Measurements from ENCODE around the gene STRAP. TPM values are rescaled to one million over a fixed set of nuclear protein-coding genes. Genes with fewer than 3 reads are reported as not detected.

The STRAP gene
- total and polyA plus RNA-seq, 8 donors = 20.9 to 197 (median 83.2) TPM

- H3K4me3 ChIP-seq = no peak overlapping the region
- intact Hi-C loops (cut with DNase I; ENCODE audit: low total_unique reads) = no loop called here
- TF ChIP-seq POLR2A (IDR thresholded peaks at IDR 0.05) (no peak), CTCF (IDR thresholded peaks at IDR 0.05) (no peak), EP300 (IDR thresholded peaks at IDR 0.05) (no peak), POLR2AphosphoS5 (IDR thresholded peaks at IDR 0.05) (no peak)
- H3K4me1 ChIP-seq = no peaks in the 10 kb centered on the region
- H3K36me3 ChIP-seq = no peaks in the 10 kb centered on the region
- no peaks in the 10 kb centered on the region for H3K9me3 ChIP-seq
- H3K27me3 ChIP-seq = no peaks in the 10 kb centered on the region
- H3K27ac ChIP-seq = no peak overlapping the region
- WGBS, 5 donors = 60 to 66% (median 63%) methylated on average over 2 of the region's 2 CpGs
- DNase-seq = peak in 1 of 2 donors; percentile 81
Observed at GRCh38 chr12:15846887-15847286, 35.3 kb upstream of the STRAP start.

GRCh38 chr12:15848606-15849005, 33.6 kb upstream of the STRAP start:
- no peaks in the 10 kb centered on the region for H3K27me3 ChIP-seq
- no peaks in the 10 kb centered on the region for H3K36me3 ChIP-seq
- TF ChIP-seq CTCF (IDR thresholded peaks at IDR 0.05) (no peak), EP300 (IDR thresholded peaks at IDR 0.05) (no peak), POLR2A (IDR thresholded peaks at IDR 0.05) (no peak), POLR2AphosphoS5 (IDR thresholded peaks at IDR 0.05) (no peak)
- H3K27ac ChIP-seq = no peak overlapping the region
- H3K4me3 ChIP-seq = no peak overlapping the region
- H3K9me3 ChIP-seq = no peaks in the 10 kb centered on the region
- WGBS, 5 donors = 88 to 94% (median 90%) methylated on average over 1 of the region's 1 CpG
- intact Hi-C loops (cut with DNase I; ENCODE audit: low total_unique reads) = no loop called here
- DNase-seq = no peak
- no peaks in the 10 kb centered on the region for H3K4me1 ChIP-seq

- WGBS, 5 donors = 61 to 77% (median 68%) methylated on average over 3 of the region's 3 CpGs
- intact Hi-C loops (cut with DNase I; ENCODE audit: low total_unique reads) = loop anchor here (10.0 kb wide), 1 partner anchor 76 kb away; no protein-coding TSS in a partner anchor
- no peaks in the 10 kb centered on the region for H3K9me3 ChIP-seq
Observed at GRCh38 chr12:15851045-15851620, 31.1 kb upstream of the STRAP start.

GRCh38 chr12:15851919-15852318, 30.3 kb upstream of the STRAP start:
- peaks cover 0 to 5% (median 0%) of the 10 kb centered on the region in 4 donors for H3K4me1 ChIP-seq
- DNase-seq = no peak
- no peaks in the 10 kb centered on the region for H3K9me3 ChIP-seq
- no peak overlapping the region for H3K27ac ChIP-seq
- intact Hi-C loops (cut with DNase I; ENCODE audit: low total_unique reads) = loop anchor here (10.0 kb wide), 1 partner anchor 77 kb away; no protein-coding TSS in a partner anchor
- H3K4me3 ChIP-seq = no peak overlapping the region
- no peaks in the 10 kb centered on the region for H3K36me3 ChIP-seq
- 83 to 86% (median 85%) methylated on average over 3 of the region's 3 CpGs for WGBS, 5 donors
- TF ChIP-seq POLR2AphosphoS5 (IDR thresholded peaks at IDR 0.05) (no peak), POLR2A (IDR thresholded peaks at IDR 0.05) (no peak), EP300 (IDR thresholded peaks at IDR 0.05) (no peak), CTCF (IDR thresholded peaks at IDR 0.05) (no peak)
- H3K27me3 ChIP-seq = no peaks in the 10 kb centered on the region

More at GRCh38 chr12:15851045-15851620, 31.1 kb upstream of the STRAP start:
- DNase-seq = peak in 1 of 2 donors; percentile 24
- no peak for TF ChIP-seq CTCF (IDR thresholded peaks at IDR 0.05)
- no peak for TF ChIP-seq POLR2A (IDR thresholded peaks at IDR 0.05)
- no peak for TF ChIP-seq EP300 (IDR thresholded peaks at IDR 0.05)
- no peak for TF ChIP-seq POLR2AphosphoS5 (IDR thresholded peaks at IDR 0.05)
- no peak overlapping the region for H3K4me3 ChIP-seq
- no peaks in the 10 kb centered on the region for H3K36me3 ChIP-seq
- H3K27me3 ChIP-seq = no peaks in the 10 kb centered on the region
- H3K4me1 ChIP-seq = peaks cover 0 to 4% (median 0%) of the 10 kb centered on the region in 4 donors
- H3K27ac ChIP-seq = no peak overlapping the region
